A549 (cell line): ENCODE results near the gene HDAC10.

Experiments
- CBX8 ChIP-seq: fragments of 200-600 bp; sonication (generic); IDR thresholded peaks from 2 replicates; pipeline ENCODE4 v1.6.1; 2016
- CEBPB ChIP-seq, 2 experiments: fragments of >200 bp in 1 of 2; sonication (Bioruptor Twin) in 1 of 2; formaldehyde crosslinking in 1 of 2; IDR thresholded peaks; 2 replicates each; pipeline ENCODE4 v1.6.1; 2012 to 2016
- CHD2 ChIP-seq: fragments of 150-350 bp; IDR thresholded peaks from 2 replicates; pipeline ENCODE4 v1.6.1; 2014; ENCODE audit warnings: low read length; ENCODE audit not compliant: partially characterized antibody
- CTCF ChIP-seq: fragments of >200 bp; sonication (Bioruptor Twin); formaldehyde crosslinking; IDR thresholded peaks from 3 replicates; pipeline ENCODE4 v1.5.1; 2016
- EP300 ChIP-seq, 2 experiments: fragments of >200 bp; sonication (Bioruptor Twin); formaldehyde crosslinking; IDR thresholded peaks; 2 replicates in 1 of 2; 3 replicates in 1 of 2; pipeline ENCODE4 v1.6.1; 2016 to 2017
- HEYL ChIP-seq: fragments of 250-450 bp; sonication (Bioruptor Pico); IDR thresholded peaks from 2 replicates; pipeline ENCODE4 v1.8.0; 2021; ENCODE audit warnings: mild to moderate bottlenecking, moderate library complexity
- JUN ChIP-seq, 2 experiments: fragments of >200 bp; sonication (Bioruptor Twin); formaldehyde crosslinking; IDR thresholded peaks; 2 replicates in 1 of 2; 3 replicates in 1 of 2; pipeline ENCODE4 v1.6.1; 2016 to 2017
- JUNB ChIP-seq: fragments of >200 bp; sonication (Bioruptor Twin); formaldehyde crosslinking; IDR thresholded peaks from 2 replicates; pipeline ENCODE4 v1.6.1; 2016
- KDM1A ChIP-seq: fragments of 200-600 bp; sonication (generic); IDR thresholded peaks from 2 replicates; pipeline ENCODE4 v1.6.1; 2016; ENCODE audit warnings: low read depth, mild to moderate bottlenecking
- KDM5A ChIP-seq: fragments of 200-600 bp; sonication (generic); IDR thresholded peaks from 2 replicates; pipeline ENCODE4 v1.6.1; 2016; ENCODE audit warnings: antibody characterized with exemption, mild to moderate bottlenecking
- MAFK ChIP-seq: fragments of 450-650 bp; IDR thresholded peaks from 2 replicates; pipeline ENCODE4 v1.6.1; 2014; ENCODE audit not compliant: partially characterized antibody
- POLR2A ChIP-seq: IDR thresholded peaks from 2 replicates; pipeline ENCODE4 v1.6.1; 2012; ENCODE audit warnings: mild to moderate bottlenecking, low read length
- TF ChIP-seq, protein P1 (sequence below): fragments of 450-650 bp; IDR thresholded peaks from 2 replicates; pipeline ENCODE4 v1.6.1; 2014; ENCODE audit warnings: antibody characterized with exemption

- TF ChIP-seq KDM5A (no peak), CTCF (no peak), POLR2A (no peak), KDM1A (no peak), JUN (IDR thresholded peaks at IDR 0.05) (no peak), CBX8 (no peak), JUNB (no peak), MAFK (no peak), EP300 (IDR thresholded peaks at IDR 0.05) (no peak), CEBPB (IDR thresholded peaks at IDR 0.05) (no peak), CHD2 (no peak), HEYL (CRISPR knock-in tag) (no peak)
- TF ChIP-seq, protein P1, sequence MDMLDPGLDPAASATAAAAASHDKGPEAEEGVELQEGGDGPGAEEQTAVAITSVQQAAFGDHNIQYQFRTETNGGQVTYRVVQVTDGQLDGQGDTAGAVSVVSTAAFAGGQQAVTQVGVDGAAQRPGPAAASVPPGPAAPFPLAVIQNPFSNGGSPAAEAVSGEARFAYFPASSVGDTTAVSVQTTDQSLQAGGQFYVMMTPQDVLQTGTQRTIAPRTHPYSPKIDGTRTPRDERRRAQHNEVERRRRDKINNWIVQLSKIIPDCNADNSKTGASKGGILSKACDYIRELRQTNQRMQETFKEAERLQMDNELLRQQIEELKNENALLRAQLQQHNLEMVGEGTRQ: no peak
Measured at GRCh38 chr22:50270666-50271394, 19.8 kb upstream of the HDAC10 start.
